ENCODE results near the gene NEO1.

- TF ChIP-seq, protein P1, sequence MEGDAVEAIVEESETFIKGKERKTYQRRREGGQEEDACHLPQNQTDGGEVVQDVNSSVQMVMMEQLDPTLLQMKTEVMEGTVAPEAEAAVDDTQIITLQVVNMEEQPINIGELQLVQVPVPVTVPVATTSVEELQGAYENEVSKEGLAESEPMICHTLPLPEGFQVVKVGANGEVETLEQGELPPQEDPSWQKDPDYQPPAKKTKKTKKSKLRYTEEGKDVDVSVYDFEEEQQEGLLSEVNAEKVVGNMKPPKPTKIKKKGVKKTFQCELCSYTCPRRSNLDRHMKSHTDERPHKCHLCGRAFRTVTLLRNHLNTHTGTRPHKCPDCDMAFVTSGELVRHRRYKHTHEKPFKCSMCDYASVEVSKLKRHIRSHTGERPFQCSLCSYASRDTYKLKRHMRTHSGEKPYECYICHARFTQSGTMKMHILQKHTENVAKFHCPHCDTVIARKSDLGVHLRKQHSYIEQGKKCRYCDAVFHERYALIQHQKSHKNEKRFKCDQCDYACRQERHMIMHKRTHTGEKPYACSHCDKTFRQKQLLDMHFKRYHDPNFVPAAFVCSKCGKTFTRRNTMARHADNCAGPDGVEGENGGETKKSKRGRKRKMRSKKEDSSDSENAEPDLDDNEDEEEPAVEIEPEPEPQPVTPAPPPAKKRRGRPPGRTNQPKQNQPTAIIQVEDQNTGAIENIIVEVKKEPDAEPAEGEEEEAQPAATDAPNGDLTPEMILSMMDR (IDR thresholded peaks at IDR 0.05), result peak in 4 of 12 donors; percentile 18 to 41 (median 26)
- no peak for TF ChIP-seq POLR2A (IDR thresholded peaks at IDR 0.05)
These were observed 231.9 kb downstream of the NEO1 start for GRCh38 chr15:73284090-73284716.
